ENCODE results near the gene SHISA5.

DNA sequence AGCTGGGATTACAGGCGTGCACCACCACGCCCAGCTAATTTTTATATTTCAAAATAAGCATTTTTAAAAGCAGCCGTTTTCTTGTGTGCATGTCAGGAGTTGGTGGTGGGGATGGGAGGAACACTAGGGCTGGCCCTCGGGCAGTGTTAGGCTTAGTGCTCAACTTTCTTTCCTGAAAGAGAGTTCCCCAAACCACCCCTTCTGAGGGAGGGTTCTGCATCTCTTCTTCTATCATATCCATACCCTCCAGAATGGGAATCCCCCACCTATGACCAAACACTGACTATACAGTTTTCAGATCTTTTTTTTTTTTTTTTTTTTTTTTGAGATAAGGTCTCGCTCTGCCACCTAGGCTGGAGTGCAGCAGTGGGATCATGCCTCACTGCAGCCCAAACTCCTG is 40.2 kb upstream of the SHISA5 start:
- TF ChIP-seq, protein P1, sequence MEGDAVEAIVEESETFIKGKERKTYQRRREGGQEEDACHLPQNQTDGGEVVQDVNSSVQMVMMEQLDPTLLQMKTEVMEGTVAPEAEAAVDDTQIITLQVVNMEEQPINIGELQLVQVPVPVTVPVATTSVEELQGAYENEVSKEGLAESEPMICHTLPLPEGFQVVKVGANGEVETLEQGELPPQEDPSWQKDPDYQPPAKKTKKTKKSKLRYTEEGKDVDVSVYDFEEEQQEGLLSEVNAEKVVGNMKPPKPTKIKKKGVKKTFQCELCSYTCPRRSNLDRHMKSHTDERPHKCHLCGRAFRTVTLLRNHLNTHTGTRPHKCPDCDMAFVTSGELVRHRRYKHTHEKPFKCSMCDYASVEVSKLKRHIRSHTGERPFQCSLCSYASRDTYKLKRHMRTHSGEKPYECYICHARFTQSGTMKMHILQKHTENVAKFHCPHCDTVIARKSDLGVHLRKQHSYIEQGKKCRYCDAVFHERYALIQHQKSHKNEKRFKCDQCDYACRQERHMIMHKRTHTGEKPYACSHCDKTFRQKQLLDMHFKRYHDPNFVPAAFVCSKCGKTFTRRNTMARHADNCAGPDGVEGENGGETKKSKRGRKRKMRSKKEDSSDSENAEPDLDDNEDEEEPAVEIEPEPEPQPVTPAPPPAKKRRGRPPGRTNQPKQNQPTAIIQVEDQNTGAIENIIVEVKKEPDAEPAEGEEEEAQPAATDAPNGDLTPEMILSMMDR (IDR thresholded peaks at IDR 0.05): no peak
- TF ChIP-seq POLR2AphosphoS5 (IDR thresholded peaks at IDR 0.05): no peak

All from esophagus muscularis mucosa (tissue), 3 donors.